GM19455 (cell line): Measurements from ENCODE around the gene NCF1.
A peak's percentile ranks its signal among the peaks of the same experiment; 100 is the strongest.
"Not testable (repeated sequence)": the region's sequence is repeated elsewhere in the genome, so short reads cannot be mapped to it uniquely, and the experiment has no call there.

Experiments used
- ATAC-seq: cut with Tn5 transposase; IDR thresholded peaks from one replicate; pipeline ENCODE4 v1.9.1; 2021; ENCODE audit not compliant: unreplicated experiment

NCF1 gene

GRCh38 chr7:74773760-74774750 is at the start of gene NCF1:
Gene NCF1, plus strand, starts transcription at chr7:74774011. Its CDS starts 21 bp downstream, at chr7:74774032.
- peak; percentile 75 for ATAC-seq

GRCh38 chr7:74725840-74726239 is 48.0 kb upstream of the NCF1 start:
- ATAC-seq, result no peak

- no peak for ATAC-seq
Measured at GRCh38 chr7:74726309-74727101, 47.3 kb upstream of the NCF1 start.

GRCh38 chr7:74728686-74729085 is 45.1 kb upstream of the NCF1 start:
- not testable (repeated sequence) for ATAC-seq

GRCh38 chr7:74730186-74730585 is 43.6 kb upstream of the NCF1 start:
- ATAC-seq, result not testable (repeated sequence)

- ATAC-seq, result not testable (repeated sequence)
Measured at GRCh38 chr7:74739974-74740703, 33.7 kb upstream of the NCF1 start.

GRCh38 chr7:74743936-74744557 is 29.8 kb upstream of the NCF1 start:
- ATAC-seq, result not testable (repeated sequence)

- not testable (repeated sequence) for ATAC-seq
Measured at GRCh38 chr7:74753921-74754482, 19.8 kb upstream of the NCF1 start.

- not testable (repeated sequence) for ATAC-seq
Measured at GRCh38 chr7:74756673-74757072, 17.1 kb upstream of the NCF1 start.

- ATAC-seq, result not testable (repeated sequence)
Measured at GRCh38 chr7:74758268-74758667, 15.5 kb upstream of the NCF1 start.

- ATAC-seq, result not testable (repeated sequence)
Measured at GRCh38 chr7:74758982-74759381, 14.8 kb upstream of the NCF1 start.

- ATAC-seq, result peak; percentile 32
Measured at GRCh38 chr7:74765205-74765918, 8.4 kb upstream of the NCF1 start.

GRCh38 chr7:74766509-74766908 is 7.3 kb upstream of the NCF1 start:
- not testable (repeated sequence) for ATAC-seq

GRCh38 chr7:74766991-74767390 is 6.8 kb upstream of the NCF1 start:
- not testable (repeated sequence) for ATAC-seq

GRCh38 chr7:74770062-74770461 is 3.7 kb upstream of the NCF1 start:
- not testable (repeated sequence) for ATAC-seq

GRCh38 chr7:74772093-74772492 is 1.7 kb upstream of the NCF1 start:
- ATAC-seq, result not testable (repeated sequence)

- ATAC-seq, result peak; percentile 35
Measured at GRCh38 chr7:74775111-74775510, 1.3 kb downstream of the NCF1 start.

- not testable (repeated sequence) for ATAC-seq
Measured at GRCh38 chr7:74779053-74779452, 5.2 kb downstream of the NCF1 start.

- not testable (repeated sequence) for ATAC-seq
Measured at GRCh38 chr7:74781746-74782145, 7.9 kb downstream of the NCF1 start.
